HUES6 (cell line): ENCODE data around the gene ZNF385C.
A peak's percentile ranks its signal among the peaks of the same experiment; 100 is the strongest.
"Not testable (repeated sequence)": the region's sequence is repeated elsewhere in the genome, so short reads cannot be mapped to it uniquely, and the experiment has no call there.

Source experiments
- H3K27ac ChIP-seq: 2 replicates; pipeline ENCODE4 v1.7.0; 2013; ENCODE audit warnings: low read depth, mild to moderate bottlenecking, low read length, inconsistent platforms
- H3K27me3 ChIP-seq: 2 replicates; pipeline ENCODE4 v1.6.1; 2013; ENCODE audit warnings: low read length; ENCODE audit not compliant: control insufficient read depth, insufficient read depth
- H3K36me3 ChIP-seq: 2 replicates; pipeline ENCODE4 v1.6.1; 2013; ENCODE audit warnings: low read length; ENCODE audit not compliant: control insufficient read depth, insufficient read depth
- H3K4me1 ChIP-seq: 2 replicates; pipeline ENCODE4 v1.6.1; 2013; ENCODE audit warnings: low read length; ENCODE audit not compliant: control insufficient read depth, insufficient read depth
- H3K4me3 ChIP-seq: 2 replicates; pipeline ENCODE4 v1.5.1; 2013; ENCODE audit warnings: low read depth, low read length
- H3K9ac ChIP-seq: one replicate; pipeline ENCODE4 v1.6.1; 2013; ENCODE audit warnings: mild to moderate bottlenecking, low read length
- H3K9me3 ChIP-seq: 2 replicates; pipeline ENCODE4 v1.6.1; 2013; ENCODE audit warnings: low read depth, low read length; ENCODE audit not compliant: control insufficient read depth, insufficient read depth

Gene ZNF385C

DNA sequence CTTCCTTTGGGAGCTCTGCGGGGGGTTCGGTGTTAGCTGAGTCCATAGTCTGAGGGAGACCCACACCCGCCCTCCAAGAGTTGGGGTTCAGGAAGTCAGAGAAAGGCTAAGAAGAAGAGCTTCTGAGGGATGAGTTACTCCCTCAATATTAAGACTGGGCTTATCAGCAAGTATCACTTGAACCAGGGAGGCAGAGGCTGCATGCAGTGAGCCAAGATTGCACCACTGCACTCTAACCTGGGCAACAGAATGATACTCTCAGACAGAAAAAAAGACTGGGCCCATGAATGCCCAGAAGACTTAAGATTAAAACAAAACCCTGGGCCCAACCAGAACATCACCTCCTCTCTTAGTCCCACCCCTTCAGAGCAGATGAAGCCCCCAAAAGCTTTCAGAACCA, 72.3 kb downstream of the ZNF385C start:
- Histone ChIP-seq H3K4me3 (no peak overlapping the region), H3K9me3 (no peaks in the 10 kb centered on the region), H3K4me1 (peaks cover 26% of the 10 kb centered on the region), H3K27ac (no peak overlapping the region), H3K36me3 (peaks cover 33% of the 10 kb centered on the region), H3K9ac (no peak overlapping the region), H3K27me3 (no peaks in the 10 kb centered on the region)

DNA sequence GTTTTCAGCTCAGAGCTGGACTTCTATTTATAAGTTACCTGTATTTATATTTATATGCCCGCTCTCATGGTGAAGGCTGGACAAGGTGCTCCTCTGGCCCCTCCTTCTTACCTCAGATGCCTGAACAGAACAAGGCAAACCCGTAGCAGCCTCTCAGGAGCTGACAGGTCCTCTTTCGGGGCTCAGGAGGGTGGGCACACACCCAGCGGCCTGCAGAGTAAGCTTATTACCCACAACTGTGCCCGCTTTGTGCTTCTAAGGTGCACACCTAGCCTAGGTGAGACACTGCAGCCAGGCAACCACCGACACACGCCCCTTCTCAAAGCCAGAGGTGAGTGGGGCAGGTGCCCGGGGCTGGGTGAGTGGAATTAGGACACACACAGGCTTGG, 73.1 kb downstream of the ZNF385C start:
- peaks cover 33% of the 10 kb centered on the region for H3K36me3 ChIP-seq
- H3K27me3 ChIP-seq, result no peaks in the 10 kb centered on the region
- peaks cover 26% of the 10 kb centered on the region for H3K4me1 ChIP-seq
- no peak overlapping the region for H3K27ac ChIP-seq
- no peaks in the 10 kb centered on the region for H3K9me3 ChIP-seq
- H3K9ac ChIP-seq, result no peak overlapping the region
- H3K4me3 ChIP-seq, result no peak overlapping the region

DNA sequence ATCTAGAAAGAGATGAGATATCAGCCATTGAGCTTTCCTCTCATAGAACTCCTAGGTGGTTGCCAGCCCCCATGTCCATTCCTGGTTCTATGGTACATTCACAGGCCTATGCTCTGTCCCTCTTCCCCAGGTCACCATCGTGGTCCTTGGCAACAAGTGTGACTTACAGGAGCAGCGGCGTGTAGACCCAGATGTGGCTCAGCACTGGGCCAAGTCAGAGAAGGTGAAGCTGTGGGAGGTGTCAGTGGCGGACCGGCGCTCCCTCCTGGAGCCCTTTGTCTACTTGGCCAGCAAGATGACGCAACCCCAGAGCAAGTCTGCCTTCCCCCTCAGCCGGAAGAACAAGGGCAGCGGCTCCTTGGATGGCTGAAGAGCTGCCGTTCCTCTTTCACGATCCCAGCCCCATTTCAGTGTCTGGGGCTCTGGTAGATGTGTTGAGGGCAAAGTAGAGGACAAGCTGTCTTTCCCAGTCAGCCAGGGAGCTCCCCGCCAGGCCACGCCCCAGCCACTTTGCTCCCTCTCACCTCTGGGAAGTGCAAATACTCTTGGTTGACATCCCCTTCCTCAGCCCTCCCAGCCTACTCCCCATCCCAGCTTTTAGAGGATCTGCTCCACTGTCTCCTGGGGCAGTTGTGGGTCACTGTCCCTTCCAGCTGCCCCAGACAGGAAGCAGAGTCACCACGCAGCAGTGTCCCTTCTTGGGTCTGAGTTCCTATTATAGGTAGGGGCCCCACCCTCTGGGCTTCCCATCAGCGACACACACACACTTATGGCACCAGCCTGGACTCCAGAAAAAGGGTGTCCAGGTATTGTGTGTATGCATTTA, 74.5 kb downstream of the ZNF385C start:
- Histone ChIP-seq H3K9ac (no peak overlapping the region), H3K27me3 (no peaks in the 10 kb centered on the region), H3K36me3 (peaks cover 33% of the 10 kb centered on the region), H3K4me1 (peaks cover 24% of the 10 kb centered on the region), H3K4me3 (no peak overlapping the region), H3K27ac (no peak overlapping the region), H3K9me3 (no peaks in the 10 kb centered on the region)

DNA sequence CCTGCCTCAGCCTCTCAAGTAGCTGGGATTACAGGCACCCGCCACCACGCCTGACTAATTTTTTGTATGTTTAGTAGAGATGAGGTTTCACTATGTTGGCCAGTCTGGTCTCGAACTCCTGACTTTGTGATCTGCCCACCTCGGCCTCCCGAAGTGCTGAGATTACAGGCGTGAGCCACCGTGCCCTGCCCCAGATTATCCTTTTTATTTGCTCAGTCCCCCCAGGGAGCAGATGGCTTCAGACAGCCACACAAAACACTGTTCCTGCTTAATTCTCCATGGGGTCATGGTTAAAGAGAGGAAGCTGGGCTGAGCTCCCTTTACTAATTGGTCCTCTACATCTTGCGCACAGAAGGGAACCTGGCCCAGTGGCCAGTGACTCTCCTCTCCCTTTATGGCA, 77.4 kb downstream of the ZNF385C start:
- not testable (repeated sequence) for H3K27ac ChIP-seq

GRCh38 chr17:42019509-42020404, 78.5 kb downstream of the ZNF385C start, which contains the start of gene NKIRAS2:
TSS of gene NKIRAS2 (plus strand) at chr17:42020090. CDS start at chr17:42021578, 1,488 bp downstream.
- H3K4me3 ChIP-seq, result peak within 1 kb of the TSS; percentile 92
- H3K9me3 ChIP-seq, result no peaks in the 10 kb centered on the region
- H3K27ac ChIP-seq, result peak within 1 kb of the TSS; percentile 78
- H3K4me1 ChIP-seq, result 0 out of 2 replicates have a peak, but pooled peaks cover 5% of the 10 kb centered on the region
- peak within 1 kb of the TSS; percentile 91 for H3K9ac ChIP-seq
- peaks cover 32% of the 10 kb centered on the region for H3K36me3 ChIP-seq
- no peaks in the 10 kb centered on the region for H3K27me3 ChIP-seq

More for the DNA sequence above, 77.4 kb downstream of the ZNF385C start:
- H3K9me3 ChIP-seq, H3K27me3 ChIP-seq, H3K4me1 ChIP-seq: not testable (repeated sequence)
- H3K36me3 ChIP-seq, result peaks cover 33% of the 10 kb centered on the region
- peak overlapping the region; percentile 6 for H3K9ac ChIP-seq
- peak overlapping the region; percentile 92 for H3K4me3 ChIP-seq

DNA sequence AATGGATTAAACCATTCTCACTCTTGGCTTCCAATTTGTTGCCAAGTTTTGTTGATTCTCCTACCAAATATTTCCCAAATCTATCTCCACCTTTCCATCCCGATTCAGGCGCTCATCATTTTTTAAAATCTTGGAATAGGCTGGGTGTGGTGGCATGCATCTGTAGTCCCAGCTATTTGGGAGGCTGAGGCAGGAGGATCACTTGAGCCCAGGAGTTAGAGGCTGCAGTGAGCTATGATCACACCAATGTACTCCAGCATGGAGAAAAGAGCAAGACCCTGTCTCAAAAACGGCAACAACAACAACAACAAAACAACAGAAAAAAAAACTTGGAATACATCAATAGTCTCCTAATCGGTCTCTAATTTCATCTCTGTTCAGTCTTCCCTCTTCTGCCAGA, 79.3 kb downstream of the ZNF385C start:
- Histone ChIP-seq H3K27ac (no peak overlapping the region), H3K4me1 (0 out of 2 replicates have a peak, but pooled peaks cover 5% of the 10 kb centered on the region), H3K9ac (no peak overlapping the region), H3K9me3 (no peaks in the 10 kb centered on the region), H3K27me3 (no peaks in the 10 kb centered on the region), H3K36me3 (peaks cover 29% of the 10 kb centered on the region), H3K4me3 (no peak overlapping the region)

- Histone ChIP-seq H3K4me3 (peak overlapping the region; percentile 97), H3K36me3 (peaks cover 23% of the 10 kb centered on the region), H3K4me1 (peaks cover 8% of the 10 kb centered on the region), H3K9ac (peak overlapping the region; percentile 100), H3K9me3 (no peaks in the 10 kb centered on the region), H3K27ac (peak overlapping the region; percentile 99), H3K27me3 (no peaks in the 10 kb centered on the region)
Observed at GRCh38 chr17:42018339-42018738, 79.9 kb downstream of the ZNF385C start.

DNA sequence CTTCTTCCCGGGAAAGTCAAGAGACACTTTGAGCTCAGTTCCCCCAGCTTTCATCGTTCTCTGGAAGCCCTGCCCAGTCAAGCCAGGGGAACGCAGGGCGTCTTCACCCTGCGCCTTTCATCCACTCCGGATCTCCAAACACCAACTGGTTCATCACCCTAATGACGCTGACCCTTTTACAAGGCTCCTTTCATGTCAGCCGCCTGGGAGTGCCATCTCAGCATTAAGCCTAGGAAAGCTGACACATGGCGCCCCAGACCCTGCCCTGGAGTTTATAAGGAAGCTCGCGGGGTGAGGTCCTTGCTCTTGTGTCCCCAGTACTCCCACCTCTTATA, 80.4 kb downstream of the ZNF385C start:
- no peaks in the 10 kb centered on the region for H3K9me3 ChIP-seq
- H3K36me3 ChIP-seq, result peaks cover 18% of the 10 kb centered on the region
- peaks cover 13% of the 10 kb centered on the region for H3K4me1 ChIP-seq
- H3K9ac ChIP-seq, result peak overlapping the region; percentile 100
- H3K27ac ChIP-seq, result peak overlapping the region; percentile 99
- H3K4me3 ChIP-seq, result peak overlapping the region; percentile 97
- H3K27me3 ChIP-seq, result no peaks in the 10 kb centered on the region

DNA sequence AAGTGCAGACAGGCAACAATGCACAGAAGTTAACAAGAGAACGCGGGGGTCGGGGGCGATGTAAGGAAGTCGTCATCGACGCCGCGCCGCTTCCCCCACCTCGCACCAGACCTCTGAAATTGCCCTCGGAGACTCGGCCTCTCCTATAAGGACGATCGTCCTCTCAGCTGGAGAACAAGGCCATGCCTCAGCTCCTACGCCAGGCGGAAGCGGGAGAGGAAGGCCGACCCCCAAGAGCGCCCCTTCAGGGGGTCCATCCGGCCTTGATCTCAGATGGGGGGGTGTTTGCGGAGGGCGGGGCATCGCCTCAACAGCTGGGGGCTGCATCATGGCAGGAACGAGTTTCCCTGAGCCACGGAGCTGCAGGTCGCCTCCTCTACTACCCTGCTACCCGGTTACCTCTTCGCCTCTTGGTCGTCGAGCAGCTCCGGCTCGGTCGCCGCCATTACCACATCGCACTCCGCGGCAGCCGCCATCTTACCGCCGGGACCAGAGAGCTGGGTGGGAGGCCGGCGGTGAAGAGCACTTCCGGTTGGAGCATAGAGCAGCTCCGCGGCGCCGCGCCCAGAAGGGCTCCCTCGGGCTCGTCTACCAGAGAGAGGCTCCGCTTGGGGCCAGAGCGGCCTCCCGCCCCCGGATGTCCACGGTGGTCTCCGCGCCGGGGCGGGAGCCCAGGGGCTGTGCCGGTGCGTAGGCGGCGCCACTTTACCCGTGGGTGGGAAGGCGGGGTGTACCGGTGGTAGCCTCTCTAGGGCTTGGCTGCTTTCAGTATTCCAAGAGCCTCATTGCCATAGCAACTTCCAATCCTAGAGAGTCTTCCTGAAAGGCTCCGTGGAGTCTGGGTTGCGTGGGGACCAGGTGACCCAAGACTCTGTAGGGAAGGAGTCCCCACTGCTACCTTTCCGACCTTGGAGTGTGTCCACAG, 81.1 kb downstream of the ZNF385C start, which contains the start of gene DNAJC7:
Gene DNAJC7, minus strand, starts transcription at position 499 of the 925 bp plus-strand sequence. Its CDS starts 23 bp downstream, at position 476.
- Histone ChIP-seq H3K27ac (peak within 1 kb of the TSS; percentile 99), H3K27me3 (no peaks in the 10 kb centered on the region), H3K9me3 (no peaks in the 10 kb centered on the region), H3K4me3 (peak within 1 kb of the TSS; percentile 97), H3K4me1 (peaks cover 17% of the 10 kb centered on the region), H3K9ac (peak within 1 kb of the TSS; percentile 100), H3K36me3 (peaks cover 12% of the 10 kb centered on the region)

- Histone ChIP-seq H3K27ac (peak overlapping the region; percentile 99), H3K4me3 (peak overlapping the region; percentile 97), H3K4me1 (peaks cover 24% of the 10 kb centered on the region), H3K27me3 (no peaks in the 10 kb centered on the region), H3K36me3 (peaks cover 6% of the 10 kb centered on the region), H3K9me3 (no peaks in the 10 kb centered on the region), H3K9ac (peak overlapping the region; percentile 100)
Observed at GRCh38 chr17:42016411-42016831, 81.9 kb downstream of the ZNF385C start.
